GM23338 (cell line): Measurements from ENCODE around the gene EFCAB9.

ENCODE experiments used
- CREB1 ChIP-seq: fragments of 250-450 bp; sonication (Bioruptor Pico); IDR thresholded peaks from 2 replicates; pipeline ENCODE4 v1.5.0; 2020; ENCODE audit warnings: low read depth, mild to moderate bottlenecking, moderate library complexity
- CTCF ChIP-seq, 2 experiments: fragments of 200-600 bp in 1 of 2; sonication (generic) in 1 of 2; conservative IDR thresholded peaks; 2 replicates each; pipeline versions ENCODE4 v1.5.1 to v1.6.1; 2016 to 2017; ENCODE audit warnings: antibody characterized with exemption in 2 of 2, low read depth in 2 of 2, mild to moderate bottlenecking in 2 of 2, moderate library complexity in 1 of 2
- ETS1 ChIP-seq: IDR thresholded peaks from 2 replicates; pipeline ENCODE4 v1.6.1; 2016; ENCODE audit warnings: antibody characterized with exemption
- EZH2 ChIP-seq: fragments of 200-600 bp; sonication (generic); IDR thresholded peaks from one replicate; pipeline ENCODE4 v1.8.0; 2017; ENCODE audit warnings: antibody characterized with exemption, mild to moderate bottlenecking, low read depth; ENCODE audit not compliant: unreplicated experiment
- EZH2phosphoT487 ChIP-seq: fragments of 200-600 bp; sonication (generic); IDR thresholded peaks from one replicate; pipeline ENCODE4 v1.8.1; 2018; ENCODE audit warnings: antibody characterized with exemption; ENCODE audit not compliant: unreplicated experiment
- JUNB ChIP-seq: IDR thresholded peaks from one replicate; pipeline ENCODE4 v1.6.1; 2016; ENCODE audit warnings: antibody characterized with exemption; ENCODE audit not compliant: unreplicated experiment
- POLR2AphosphoS5 ChIP-seq: IDR thresholded peaks from 2 replicates; pipeline ENCODE4 v1.6.1; 2016; ENCODE audit warnings: antibody characterized with exemption, low read depth
- REST ChIP-seq: IDR thresholded peaks from one replicate; pipeline ENCODE4 v1.6.1; 2018; ENCODE audit warnings: antibody characterized with exemption; ENCODE audit not compliant: unreplicated experiment
- STAT1 ChIP-seq: IDR thresholded peaks from one replicate; pipeline ENCODE4 v1.6.1; 2016; ENCODE audit warnings: antibody characterized with exemption; ENCODE audit not compliant: unreplicated experiment
- ZNF114 ChIP-seq: fragments of 250-450 bp; sonication (Bioruptor Pico); IDR thresholded peaks from 2 replicates; pipeline ENCODE4 v1.5.0; 2020; ENCODE audit warnings: mild to moderate bottlenecking, moderate library complexity
- ZNF331 ChIP-seq: fragments of 250-450 bp; sonication (Bioruptor Pico); IDR thresholded peaks from 2 replicates; pipeline ENCODE4 v1.5.0; 2020; ENCODE audit warnings: low read depth, mild to moderate bottlenecking, moderate library complexity

- TF ChIP-seq CTCF (conservative IDR thresholded peaks at IDR 0.05; ENCODE audit: low read depth in 2 of 2) (no peak), POLR2AphosphoS5 (no peak), EZH2phosphoT487 (no peak), CREB1 (CRISPR knock-in tag) (no peak), JUNB (no peak), EZH2 (no peak), STAT1 (no peak), ZNF331 (CRISPR knock-in tag) (no peak), ZNF114 (CRISPR knock-in tag) (no peak), REST (no peak), ETS1 (no peak)
These were observed 6.5 kb downstream of the EFCAB9 start for GRCh38 chr5:172200476-172200875.
